Activated T-helper 1 cell treated with anti-CD3 and anti-CD28 coated beads, Interleukin-2, amount 50 U/mL, for 16 hours (primary cell): ENCODE data around the gene RTRAF.

Experiments
- DNase-seq, 2 donors: peaks; one replicate each; pipeline ENCODE4 v3.0.0-alpha.2; 2020; ENCODE audit warnings: low read depth in 1 of 2, low spot score in 1 of 2

The RTRAF gene

DNA sequence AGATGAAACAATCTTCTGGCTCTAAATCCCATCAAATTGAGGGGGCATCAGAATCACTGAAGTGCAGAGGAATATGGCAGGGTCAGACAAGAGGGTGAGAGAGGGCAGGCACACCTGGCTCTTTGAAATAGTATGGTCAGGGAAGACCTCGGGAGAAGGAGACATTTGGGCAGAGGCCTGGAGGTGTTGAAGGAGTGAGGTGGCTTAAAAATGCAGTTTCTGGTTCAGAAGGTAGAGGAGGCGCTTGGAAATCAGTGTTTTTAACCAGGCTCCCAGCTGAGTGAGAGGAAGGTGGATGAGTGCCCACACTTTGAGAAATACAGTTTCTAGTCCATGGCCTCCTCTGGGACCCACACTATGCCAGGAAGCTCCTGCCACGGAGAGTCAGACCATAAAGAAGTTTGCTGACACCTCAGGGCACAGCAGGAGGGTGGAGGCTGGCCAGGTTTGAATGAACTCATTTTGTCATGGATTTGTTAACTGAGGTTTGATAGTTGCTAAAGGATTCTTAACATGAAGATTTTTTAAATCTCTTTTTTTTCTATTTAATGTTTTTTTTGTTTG is 59.4 kb downstream of the RTRAF start:
- DNase-seq = no peak

DNA sequence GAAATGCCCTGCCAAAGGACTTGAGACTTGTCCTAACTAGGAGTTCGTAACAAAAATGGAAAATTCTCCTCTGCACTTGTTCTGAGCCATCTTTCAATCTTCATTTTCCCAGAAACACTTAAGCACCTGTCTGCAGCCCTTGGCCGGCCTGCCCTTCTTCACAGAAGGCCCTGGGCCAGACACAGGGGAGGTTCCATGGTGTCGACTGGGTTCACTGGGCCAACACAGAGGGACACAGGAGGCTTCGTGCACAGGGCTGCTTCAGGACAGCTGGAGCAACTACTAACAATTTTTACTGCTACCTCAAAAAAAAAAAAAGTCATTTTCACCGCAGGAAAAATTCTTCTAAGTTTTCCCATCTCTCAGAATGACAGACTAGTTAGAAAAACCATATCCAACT is 59.9 kb downstream of the RTRAF start:
- no peak for DNase-seq

DNA sequence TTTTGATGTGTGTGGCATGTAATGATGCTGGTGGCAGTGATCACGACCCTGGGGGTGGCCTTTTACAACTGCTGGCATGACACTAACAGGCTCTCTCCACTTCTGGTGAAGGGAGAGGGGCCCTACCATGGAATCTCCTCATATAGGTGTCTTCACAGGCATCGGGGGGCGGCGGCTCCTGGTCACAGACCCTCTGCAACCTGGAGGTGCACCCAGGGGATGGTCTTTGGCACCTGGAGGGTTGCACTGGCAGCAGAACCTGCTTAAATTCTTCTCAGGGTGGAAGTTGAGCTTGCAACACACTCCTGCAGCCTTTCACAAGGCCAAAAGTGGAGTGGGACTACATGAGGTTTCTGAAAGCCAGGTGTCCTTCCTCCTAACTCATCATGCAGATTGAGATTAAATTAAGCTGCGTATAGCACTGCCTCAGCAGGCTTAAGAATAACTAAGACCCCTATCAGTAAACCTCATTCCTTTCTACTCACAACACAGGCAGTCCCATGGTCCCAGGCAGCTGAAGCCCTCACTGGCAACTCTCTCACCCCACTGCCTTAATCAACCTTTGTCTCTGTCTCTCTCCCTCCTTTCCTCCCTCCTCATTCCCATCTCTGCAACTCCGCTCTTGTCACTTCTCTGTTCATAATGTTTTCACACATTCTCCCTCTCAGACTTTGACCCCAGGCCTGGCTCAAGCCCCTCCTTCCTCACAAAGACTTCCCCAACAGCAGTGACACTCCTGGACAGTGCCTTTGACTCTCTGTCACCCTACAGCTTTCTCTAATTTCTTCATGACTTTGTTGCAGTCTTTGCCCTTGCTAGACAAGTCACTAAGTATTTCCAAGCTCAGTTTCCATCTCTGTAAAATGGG is 60.6 kb downstream of the RTRAF start:
- DNase-seq = no peak

DNA sequence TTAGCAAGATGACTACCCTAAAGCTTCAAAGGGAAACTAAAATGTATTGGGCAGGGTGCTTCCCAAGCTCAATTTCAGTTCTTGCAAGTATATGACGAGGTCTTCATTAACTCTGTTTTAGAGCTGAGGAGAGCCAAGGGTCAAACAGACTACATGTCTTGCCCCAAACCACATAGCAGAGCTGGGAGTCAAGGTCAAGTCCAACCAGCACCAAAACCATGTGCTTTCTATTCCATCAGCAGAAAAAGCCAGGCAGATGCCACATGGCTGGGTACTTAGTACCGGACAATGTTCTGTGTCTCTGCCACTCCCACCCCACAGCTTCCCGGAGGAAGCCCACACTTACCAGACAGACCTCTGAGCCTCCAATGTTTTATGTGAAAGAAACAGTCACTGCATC is 61.9 kb downstream of the RTRAF start:
- no peak for DNase-seq

DNA sequence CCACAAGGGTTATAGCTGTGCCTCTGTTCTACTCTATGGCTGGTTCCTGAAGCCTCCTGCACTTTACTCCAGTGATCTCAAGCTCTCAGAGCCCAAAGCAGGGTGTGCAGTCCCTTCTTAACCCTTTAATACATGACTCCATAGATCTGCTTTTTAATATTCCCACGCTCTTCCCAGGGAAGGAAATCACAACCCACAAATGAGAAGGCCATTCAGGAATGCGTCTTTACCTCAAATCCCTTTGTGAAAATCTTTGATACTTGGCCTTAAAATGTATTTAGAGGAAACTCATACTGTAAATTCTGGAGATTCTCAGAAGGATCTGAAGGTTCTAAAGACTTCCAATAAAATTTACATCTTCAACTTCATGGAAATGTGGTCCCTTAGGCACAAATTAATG is 62.5 kb downstream of the RTRAF start:
- no peak for DNase-seq

DNA sequence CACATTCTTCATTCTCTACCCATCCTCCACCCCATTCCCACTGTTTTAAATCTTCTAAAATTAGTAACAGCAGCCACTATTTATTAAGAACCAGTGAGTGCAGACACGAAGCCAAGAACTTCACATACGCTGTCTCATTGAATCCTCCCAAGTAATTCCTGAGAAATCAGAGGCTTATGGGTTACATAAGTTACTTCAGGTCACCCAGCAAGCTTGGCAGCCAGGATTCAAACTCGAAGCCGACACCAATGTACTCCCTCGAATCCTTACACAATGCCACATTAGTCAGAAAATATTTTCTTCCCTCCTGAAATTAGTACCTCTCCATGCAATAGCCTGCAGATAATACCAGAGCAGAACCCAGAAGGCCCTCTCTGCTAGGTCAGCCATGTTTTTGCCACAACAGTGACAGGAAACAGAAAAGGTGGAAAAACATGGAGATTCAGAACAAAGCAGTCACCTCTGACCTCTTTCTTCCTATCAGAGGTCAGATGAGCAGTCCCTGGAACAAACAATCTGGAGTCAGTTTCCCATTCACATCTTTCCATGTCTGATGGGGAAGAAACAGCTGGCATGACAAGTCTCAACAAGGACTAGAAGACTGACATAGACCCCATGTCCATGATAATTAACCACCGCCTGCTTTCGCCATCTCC is 63.1 kb downstream of the RTRAF start:
- no peak for DNase-seq

DNA sequence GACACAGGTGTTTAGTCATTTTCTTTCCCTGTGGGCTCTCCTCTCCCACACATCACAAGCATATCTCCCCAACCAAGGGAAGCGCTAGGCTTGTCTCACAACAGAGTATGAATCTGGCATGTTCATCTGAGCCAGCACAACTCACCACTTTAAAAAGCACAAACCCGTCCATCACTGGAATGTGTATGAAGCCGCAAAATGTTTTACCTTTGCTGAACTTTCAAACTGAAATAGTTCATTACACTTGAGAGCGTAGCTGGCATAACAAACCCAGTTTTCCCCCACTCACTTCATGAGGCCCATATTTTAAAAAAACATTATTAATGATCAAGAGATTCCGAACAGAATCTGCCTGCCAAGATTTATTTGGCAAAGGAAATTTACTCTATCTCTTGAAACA is 63.7 kb downstream of the RTRAF start:
- DNase-seq = no peak

DNA sequence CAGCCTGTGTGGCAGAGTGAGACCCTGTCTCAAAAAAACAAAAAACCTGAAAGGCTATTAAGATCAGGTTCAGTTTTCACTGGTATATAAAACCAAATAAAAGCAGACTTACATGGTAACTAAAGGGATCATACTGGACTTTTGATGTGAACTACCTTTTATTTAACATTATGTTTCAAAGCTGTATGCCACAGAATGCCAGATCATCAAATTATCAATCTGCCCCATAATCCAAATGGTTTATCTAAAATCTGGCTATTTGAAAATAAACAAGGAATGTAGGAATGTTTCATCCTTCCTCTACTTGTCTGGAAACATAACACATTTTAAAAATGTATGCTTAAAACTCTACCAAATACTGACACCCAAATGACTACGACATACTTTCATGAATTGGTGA is 65.3 kb downstream of the RTRAF start:
- DNase-seq = no peak

DNA sequence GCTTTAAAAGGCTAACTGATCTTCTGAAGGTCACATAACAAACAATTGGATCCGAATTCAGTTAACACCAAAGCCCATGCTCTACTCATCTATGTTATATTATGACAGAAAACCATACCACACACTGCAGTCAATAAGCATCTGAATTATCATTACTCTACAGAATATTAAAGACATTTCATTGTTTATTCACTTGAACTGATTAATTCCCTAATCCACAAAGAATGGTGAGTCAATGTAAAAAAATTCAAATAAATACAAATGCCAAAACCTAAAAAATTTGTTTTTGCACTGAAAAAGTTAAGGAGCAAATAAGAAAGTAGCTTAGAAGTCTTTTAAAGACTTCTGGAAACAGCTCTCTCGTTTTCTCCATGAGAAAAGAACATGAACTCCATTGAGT is 65.8 kb downstream of the RTRAF start:
- DNase-seq = no peak

DNA sequence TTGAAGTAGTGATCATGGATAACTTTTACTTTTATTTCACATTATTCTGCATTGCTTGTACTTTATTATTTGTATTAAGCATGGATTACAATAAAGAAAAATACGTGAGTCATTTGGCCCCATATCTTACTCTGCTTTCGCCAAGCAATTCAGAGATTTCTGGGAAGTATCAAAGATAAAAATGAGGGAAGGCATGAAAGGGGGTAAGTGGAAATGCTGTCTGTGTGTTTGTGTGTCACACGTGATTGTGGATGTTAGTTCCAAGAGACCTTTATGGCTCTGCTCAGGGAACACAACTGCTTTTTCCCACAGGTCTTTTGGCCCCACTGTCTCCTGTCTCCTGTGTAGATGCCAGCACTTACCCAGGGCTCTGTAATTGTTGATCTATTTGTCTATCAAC is 69.0 kb downstream of the RTRAF start:
- no peak for DNase-seq

DNA sequence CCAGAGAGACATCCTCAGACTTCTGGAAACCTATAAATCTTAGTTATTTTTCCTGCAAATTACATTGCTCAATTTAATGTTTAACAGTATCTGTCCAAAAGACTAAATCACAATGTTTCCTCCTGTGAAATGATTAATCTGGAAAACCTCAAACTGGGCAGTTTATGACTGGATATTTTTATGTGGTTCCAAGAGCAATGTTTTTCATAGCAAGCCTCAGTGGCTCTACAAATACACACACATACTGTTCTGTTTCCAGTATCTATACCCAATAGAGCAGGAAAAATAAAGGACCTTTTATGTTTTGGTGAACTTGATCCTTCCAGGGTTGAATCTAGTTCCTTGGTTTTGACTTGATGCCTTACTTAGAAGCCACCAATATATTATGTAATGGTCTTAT is 70.3 kb downstream of the RTRAF start:
- no peak for DNase-seq

DNA sequence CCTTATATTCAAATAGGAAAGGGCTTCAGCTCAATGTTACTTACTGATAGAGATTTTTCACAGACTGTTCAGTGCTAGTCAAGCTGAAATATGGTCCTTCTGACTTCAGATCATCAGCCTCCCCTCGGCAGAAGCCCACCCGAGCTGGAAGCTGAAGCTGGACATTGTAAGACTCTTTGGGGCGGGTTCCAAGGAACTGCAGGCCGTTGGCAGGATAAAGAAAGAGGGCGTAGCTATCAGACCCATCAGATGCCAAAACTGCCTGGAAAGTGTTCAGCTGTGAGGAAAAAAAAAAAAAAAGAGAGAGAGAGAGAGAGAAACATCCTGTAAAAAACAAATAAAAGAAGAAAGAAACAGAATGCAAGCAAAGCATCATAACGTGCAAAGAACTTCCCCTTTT is 70.7 kb downstream of the RTRAF start:
- DNase-seq = no peak
